ENCODE results near the gene HOXC6. TPM values are rescaled to one million over a fixed set of nuclear protein-coding genes. Genes with fewer than 3 reads are reported as not detected.
A peak's percentile ranks its signal among the peaks of the same experiment; 100 is the strongest.

Gene HOXC6
- total RNA-seq, 1 donor from 2014 or later = 2.6 TPM

DNA sequence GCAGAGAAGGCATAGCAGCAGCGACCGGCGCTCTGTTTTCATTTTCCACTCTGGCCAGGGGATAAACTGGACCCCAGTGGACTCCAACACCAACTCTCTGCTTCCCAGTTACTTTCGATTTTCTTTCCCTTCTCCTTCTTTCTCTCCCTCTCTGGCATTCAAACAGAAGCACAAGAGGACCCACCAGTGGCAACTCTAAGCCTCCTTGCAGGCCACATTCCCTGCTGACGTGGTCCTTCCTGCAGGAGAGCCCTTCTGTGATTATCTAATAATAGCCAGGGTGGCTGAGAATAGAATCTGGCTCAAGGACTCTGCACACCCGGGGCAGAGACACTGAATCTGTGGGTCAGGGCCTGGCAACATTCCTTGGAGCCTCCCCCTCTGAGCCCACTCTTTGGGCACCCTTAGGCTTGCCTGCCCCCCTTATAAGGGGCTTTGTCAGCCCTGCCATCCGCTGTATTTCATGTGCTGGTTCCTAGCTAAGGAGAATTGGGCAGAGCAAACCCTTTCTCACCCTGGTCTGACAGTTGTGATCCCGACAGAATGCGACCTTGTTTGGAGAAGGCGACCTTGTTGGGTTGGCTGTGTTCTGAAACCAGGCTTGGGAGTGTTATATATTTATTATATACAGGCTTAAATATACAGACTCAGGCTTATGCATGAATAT, 8.2 kb upstream of the HOXC6 start:
- Histone ChIP-seq H3K4me1 (ENCODE audit: control insufficient read depth in 3 of 3, insufficient read depth in 3 of 3, low read length in 3 of 3) (peaks cover 57 to 70% (median 60%) of the 10 kb centered on the region in 3 donors), H3K36me3 (ENCODE audit: control insufficient read depth in 3 of 3, insufficient read depth in 3 of 3, low read length in 3 of 3) (no peaks in the 10 kb centered on the region), H3K4me3 (ENCODE audit: low read length in 3 of 3) (peak overlapping the region; percentile 80 to 84 (median 81)), H3K27ac (ENCODE audit: low read depth, low read length) (peak overlapping the region; percentile 99), H3K9me3 (ENCODE audit: control insufficient read depth in 3 of 3, low read length in 3 of 3) (no peaks in the 10 kb centered on the region), H3K9ac (ENCODE audit: low read depth in 1 of 3, low read length in 3 of 3) (peak overlapping the region; percentile 95 to 99 (median 98)), H3K27me3 (ENCODE audit: control insufficient read depth in 3 of 3, insufficient read depth in 3 of 3, low read length in 3 of 3) (no peaks in the 10 kb centered on the region)

DNA sequence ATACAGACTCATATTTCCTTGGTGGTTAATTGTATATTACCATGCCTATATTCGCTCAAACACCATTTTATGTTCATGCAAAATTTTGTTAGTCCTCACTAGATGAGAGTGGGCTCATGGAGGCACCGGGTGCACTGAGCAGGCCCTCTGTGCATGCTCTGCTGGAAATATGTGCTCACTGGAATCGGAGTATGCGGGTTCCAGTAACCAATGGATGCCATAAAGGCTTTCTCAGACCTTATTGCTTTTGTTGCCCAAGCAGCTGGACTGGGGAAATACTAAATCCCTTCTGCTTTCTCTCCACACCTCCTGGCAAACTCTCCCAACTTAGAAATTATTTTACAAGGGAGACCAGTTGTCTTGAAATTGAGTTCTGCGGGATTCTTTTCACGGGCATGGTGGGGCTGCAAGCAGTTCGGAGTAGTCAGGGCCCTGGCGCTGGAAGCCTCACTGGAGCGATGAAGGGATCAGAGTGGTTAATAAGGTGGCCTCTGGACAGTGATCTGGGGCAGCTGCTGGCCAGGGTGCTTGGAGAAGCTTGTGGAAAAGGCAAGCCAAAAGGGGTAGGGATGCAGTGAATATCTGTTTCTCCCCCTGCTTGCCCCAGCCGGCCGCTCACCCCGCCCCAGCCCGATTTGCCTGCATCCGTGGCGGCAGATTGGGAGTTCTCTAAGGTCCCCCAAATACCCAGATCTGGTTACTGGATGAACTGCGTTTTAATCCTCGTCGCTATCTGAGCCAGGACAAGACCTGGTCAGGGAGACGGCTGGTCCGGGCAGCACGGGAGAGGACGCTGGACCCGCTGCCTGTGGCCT, 7.4 kb upstream of the HOXC6 start:
- no peaks in the 10 kb centered on the region for H3K36me3 ChIP-seq (ENCODE audit: control insufficient read depth in 3 of 3, insufficient read depth in 3 of 3, low read length in 3 of 3)
- H3K27me3 ChIP-seq (ENCODE audit: control insufficient read depth in 3 of 3, insufficient read depth in 3 of 3, low read length in 3 of 3) = no peaks in the 10 kb centered on the region
- peak overlapping the region; percentile 95 to 99 (median 98) for H3K9ac ChIP-seq (ENCODE audit: low read depth in 1 of 3, low read length in 3 of 3)
- peak overlapping the region; percentile 80 to 84 (median 81) for H3K4me3 ChIP-seq (ENCODE audit: low read length in 3 of 3)
- H3K9me3 ChIP-seq (ENCODE audit: control insufficient read depth in 3 of 3, low read length in 3 of 3) = no peaks in the 10 kb centered on the region
- peak overlapping the region; percentile 99 for H3K27ac ChIP-seq (ENCODE audit: low read depth, low read length)
- peaks cover 49 to 71% (median 65%) of the 10 kb centered on the region in 3 donors for H3K4me1 ChIP-seq (ENCODE audit: control insufficient read depth in 3 of 3, insufficient read depth in 3 of 3, low read length in 3 of 3)

DNA sequence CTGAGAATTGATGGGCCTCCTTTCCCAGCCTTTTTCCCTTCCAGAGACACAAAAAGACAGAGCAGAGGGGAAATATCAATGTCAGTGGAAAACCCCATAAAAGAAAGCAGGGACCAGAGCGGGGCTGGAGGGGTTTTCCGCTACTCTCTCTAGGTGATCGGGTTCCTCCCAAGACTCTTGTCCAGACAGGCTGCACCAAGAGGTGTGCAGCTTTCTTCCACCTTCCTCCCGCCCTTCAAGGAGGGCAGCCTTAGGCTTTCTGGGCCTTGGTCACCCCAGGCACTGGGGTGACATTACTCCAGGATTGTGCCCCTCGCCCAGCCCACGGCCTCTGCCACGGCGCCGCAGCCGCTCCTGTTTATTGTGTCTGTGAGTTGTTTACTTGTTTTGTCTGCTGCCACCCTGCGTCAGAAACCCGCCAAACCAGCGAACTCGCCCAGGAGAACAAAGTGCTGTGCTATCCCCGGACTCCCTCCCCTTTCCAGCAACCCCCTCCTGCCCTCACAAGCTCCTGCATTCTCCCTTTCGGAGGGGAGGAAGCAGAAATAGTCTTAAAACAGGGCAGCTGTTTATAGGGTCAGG, 6.7 kb upstream of the HOXC6 start:
- Histone ChIP-seq H3K36me3 (ENCODE audit: control insufficient read depth in 3 of 3, insufficient read depth in 3 of 3, low read length in 3 of 3) (no peaks in the 10 kb centered on the region), H3K9ac (ENCODE audit: low read depth in 1 of 3, low read length in 3 of 3) (peak overlapping the region; percentile 95 to 99 (median 98)), H3K4me3 (ENCODE audit: low read length in 3 of 3) (peak overlapping the region; percentile 80 to 84 (median 81)), H3K4me1 (ENCODE audit: control insufficient read depth in 3 of 3, insufficient read depth in 3 of 3, low read length in 3 of 3) (peaks cover 54 to 72% (median 67%) of the 10 kb centered on the region in 3 donors), H3K27me3 (ENCODE audit: control insufficient read depth in 3 of 3, insufficient read depth in 3 of 3, low read length in 3 of 3) (no peaks in the 10 kb centered on the region), H3K27ac (ENCODE audit: low read depth, low read length) (peak overlapping the region; percentile 99), H3K9me3 (ENCODE audit: control insufficient read depth in 3 of 3, low read length in 3 of 3) (no peaks in the 10 kb centered on the region)

DNA sequence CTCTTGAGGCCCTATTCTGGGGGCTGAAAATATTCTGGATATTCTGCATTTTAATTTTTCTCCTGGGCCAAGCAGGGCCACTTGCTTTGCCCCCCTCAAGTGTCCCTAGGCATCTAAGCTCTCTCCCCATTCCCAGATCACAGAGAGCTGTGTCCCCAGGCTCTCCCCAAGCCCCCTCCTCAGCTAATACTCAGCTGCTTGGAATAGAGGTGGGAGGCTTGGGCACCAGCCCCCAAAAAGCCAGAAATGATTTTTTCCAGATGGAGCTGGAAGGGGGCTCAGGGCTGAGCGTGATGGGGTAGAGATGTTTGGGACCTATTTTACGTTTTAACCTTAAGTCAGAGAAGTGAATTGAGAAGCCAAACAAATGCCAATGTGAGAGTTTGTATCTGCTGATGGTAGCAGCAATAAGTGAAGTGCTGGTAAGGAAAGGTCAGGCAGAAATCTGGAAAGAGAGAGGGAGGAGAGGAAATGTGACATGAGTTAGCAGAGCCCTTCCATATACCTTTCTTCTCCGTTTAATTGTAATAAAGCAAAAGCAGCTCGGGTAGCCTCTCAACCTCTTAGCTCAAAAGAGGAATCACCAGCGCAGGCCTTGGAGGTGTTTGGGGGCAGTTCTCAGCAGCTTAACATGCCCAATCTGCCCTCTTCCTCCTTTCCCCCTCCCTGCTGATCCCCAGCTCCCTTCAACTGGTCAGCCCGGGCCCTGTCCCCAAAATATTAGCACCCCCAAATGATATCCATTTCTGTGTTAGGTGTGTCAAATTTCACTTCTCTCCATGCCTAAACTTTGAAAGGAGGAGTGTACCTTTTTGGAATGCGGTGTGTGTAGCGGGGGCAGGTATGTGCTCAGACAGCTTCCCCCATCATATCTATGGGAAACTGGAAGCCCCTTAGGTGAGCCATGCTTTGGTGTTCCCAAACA, 5.0 kb upstream of the HOXC6 start:
- H3K27ac ChIP-seq (ENCODE audit: low read depth, low read length) = peak overlapping the region; percentile 99
- H3K27me3 ChIP-seq (ENCODE audit: control insufficient read depth in 3 of 3, insufficient read depth in 3 of 3, low read length in 3 of 3) = no peaks in the 10 kb centered on the region
- H3K36me3 ChIP-seq (ENCODE audit: control insufficient read depth in 3 of 3, insufficient read depth in 3 of 3, low read length in 3 of 3) = no peaks in the 10 kb centered on the region
- H3K9me3 ChIP-seq (ENCODE audit: control insufficient read depth in 3 of 3, low read length in 3 of 3) = no peaks in the 10 kb centered on the region
- peaks cover 69 to 86% (median 77%) of the 10 kb centered on the region in 3 donors for H3K4me1 ChIP-seq (ENCODE audit: control insufficient read depth in 3 of 3, insufficient read depth in 3 of 3, low read length in 3 of 3)
- H3K9ac ChIP-seq (ENCODE audit: low read depth in 1 of 3, low read length in 3 of 3) = peak overlapping the region; percentile 81 to 88 (median 87)
- H3K4me3 ChIP-seq (ENCODE audit: low read length in 3 of 3) = peak overlapping the region; percentile 50 to 67 (median 63)

DNA sequence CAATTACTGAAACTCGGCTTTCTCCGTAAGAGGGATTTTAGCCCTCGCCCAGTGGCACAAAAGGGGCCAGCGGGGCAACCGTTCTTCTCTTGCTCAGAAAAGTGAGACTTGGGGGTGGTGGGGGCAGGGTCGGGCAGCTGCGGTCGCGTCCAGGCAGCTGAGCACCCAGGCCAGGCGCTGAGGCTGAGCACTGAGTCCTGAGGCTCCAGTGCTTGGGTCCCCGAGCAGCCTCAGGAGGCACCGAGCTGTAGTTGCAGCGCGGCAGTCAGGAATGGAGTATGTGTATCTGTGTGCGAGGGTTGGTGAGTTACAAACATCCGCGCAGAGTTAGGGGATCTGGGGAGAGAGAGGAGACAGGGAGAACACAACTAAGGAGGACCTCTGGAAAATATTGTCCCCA, 4.1 kb upstream of the HOXC6 start:
- H3K27ac ChIP-seq (ENCODE audit: low read depth, low read length) = peak overlapping the region; percentile 99
- peak overlapping the region; percentile 81 to 88 (median 87) for H3K9ac ChIP-seq (ENCODE audit: low read depth in 1 of 3, low read length in 3 of 3)
- H3K27me3 ChIP-seq (ENCODE audit: control insufficient read depth in 3 of 3, insufficient read depth in 3 of 3, low read length in 3 of 3) = no peaks in the 10 kb centered on the region
- H3K4me3 ChIP-seq (ENCODE audit: low read length in 3 of 3) = peak overlapping the region; percentile 50 to 67 (median 63)
- H3K36me3 ChIP-seq (ENCODE audit: control insufficient read depth in 3 of 3, insufficient read depth in 3 of 3, low read length in 3 of 3) = no peaks in the 10 kb centered on the region
- peaks cover 78 to 87% (median 82%) of the 10 kb centered on the region in 3 donors for H3K4me1 ChIP-seq (ENCODE audit: control insufficient read depth in 3 of 3, insufficient read depth in 3 of 3, low read length in 3 of 3)
- no peaks in the 10 kb centered on the region for H3K9me3 ChIP-seq (ENCODE audit: control insufficient read depth in 3 of 3, low read length in 3 of 3)

DNA sequence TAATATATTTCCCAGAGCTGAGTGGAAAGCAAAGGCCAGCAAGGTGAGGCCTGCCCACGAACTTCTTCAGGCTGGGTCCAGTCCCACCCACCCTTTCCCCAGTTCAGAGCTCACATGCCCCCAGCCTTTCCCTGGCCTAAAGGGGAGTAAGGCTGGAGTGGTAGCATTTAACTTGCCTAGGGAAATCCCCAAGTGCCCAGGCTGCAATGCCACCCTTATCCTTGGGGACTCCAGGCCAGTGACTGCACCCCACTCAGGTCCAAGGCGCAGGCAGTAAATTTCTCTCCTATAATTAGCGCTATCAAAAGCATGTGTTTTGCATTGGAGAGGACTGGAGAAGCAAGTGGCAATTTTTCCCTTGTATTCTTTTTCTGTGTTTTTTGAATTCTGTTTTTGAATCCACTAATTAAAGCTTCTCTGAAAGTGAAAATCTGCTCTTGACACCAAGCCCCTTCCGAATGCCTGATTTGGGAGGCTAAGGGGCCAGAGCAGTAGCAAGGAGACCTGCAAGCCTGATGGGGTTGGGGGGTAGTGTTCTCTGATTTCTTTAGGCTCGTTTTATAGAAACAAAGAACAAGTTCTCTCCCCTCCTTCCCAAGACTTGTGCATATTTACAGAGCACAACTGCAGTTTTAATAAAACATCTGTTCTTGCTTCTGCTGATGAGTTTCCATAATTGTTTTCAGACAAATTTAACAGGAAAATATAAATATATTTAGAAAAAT, 3.5 kb upstream of the HOXC6 start:
- H3K9ac ChIP-seq (ENCODE audit: low read depth in 1 of 3, low read length in 3 of 3) = peak overlapping the region; percentile 81 to 88 (median 87)

DNA sequence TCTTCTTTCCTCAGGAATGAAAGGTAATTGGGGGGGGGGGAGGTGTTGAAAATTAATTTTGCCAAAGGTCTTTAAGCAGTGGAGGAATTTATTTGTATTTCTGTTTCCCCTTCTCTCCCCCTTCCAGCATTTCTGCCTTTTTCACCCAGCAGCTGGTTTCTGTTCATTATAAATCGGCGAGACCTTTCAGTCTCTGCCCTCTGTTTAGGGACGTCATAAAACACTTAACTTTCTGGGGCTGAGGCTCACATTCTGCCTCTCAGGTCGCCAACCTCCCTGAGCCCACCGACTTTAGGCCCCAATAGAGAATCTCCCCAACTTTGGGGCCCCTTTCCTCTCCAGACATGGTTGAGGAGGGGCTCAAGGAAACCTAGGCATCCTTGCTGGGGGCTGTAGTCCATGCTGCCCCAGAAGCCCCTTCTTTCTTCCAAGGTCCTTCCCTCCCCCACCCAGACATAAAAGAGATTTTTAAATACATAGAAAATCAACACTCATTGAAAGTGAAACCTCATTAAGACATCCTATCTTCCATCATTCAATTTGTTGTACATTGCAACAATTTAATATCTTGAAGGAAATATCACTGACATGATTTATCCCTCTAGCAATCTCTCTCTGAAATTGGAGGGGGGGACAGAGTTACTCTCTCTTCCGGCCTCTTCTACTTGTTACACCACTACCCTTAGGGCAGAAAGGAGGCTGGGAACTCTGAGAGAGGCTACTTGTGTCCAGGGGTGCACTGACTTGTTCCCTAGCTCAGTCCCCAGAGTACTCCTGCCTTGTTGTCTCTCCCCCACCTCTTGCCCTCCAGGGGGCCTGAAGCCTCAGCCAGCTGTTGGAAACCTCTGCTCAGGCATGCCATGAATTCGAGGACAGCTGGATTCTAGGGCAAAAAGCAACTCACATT, 2.5 kb upstream of the HOXC6 start:
- Histone ChIP-seq H3K4me1 (ENCODE audit: control insufficient read depth in 3 of 3, insufficient read depth in 3 of 3, low read length in 3 of 3) (peaks cover 69 to 78% (median 78%) of the 10 kb centered on the region in 3 donors), H3K36me3 (ENCODE audit: control insufficient read depth in 3 of 3, insufficient read depth in 3 of 3, low read length in 3 of 3) (peaks cover 0 to 3% (median 2%) of the 10 kb centered on the region in 3 donors), H3K27ac (ENCODE audit: low read depth, low read length) (peak overlapping the region; percentile 99), H3K4me3 (ENCODE audit: low read length in 3 of 3) (peak overlapping the region; percentile 39 to 50 (median 49)), H3K9ac (ENCODE audit: low read depth in 1 of 3, low read length in 3 of 3) (peak overlapping the region; percentile 81 to 88 (median 85)), H3K27me3 (ENCODE audit: control insufficient read depth in 3 of 3, insufficient read depth in 3 of 3, low read length in 3 of 3) (no peaks in the 10 kb centered on the region), H3K9me3 (ENCODE audit: control insufficient read depth in 3 of 3, low read length in 3 of 3) (no peaks in the 10 kb centered on the region)

More for the DNA sequence above, 3.5 kb upstream of the HOXC6 start:
- Histone ChIP-seq H3K27ac (ENCODE audit: low read depth, low read length) (peak overlapping the region; percentile 99), H3K9me3 (ENCODE audit: control insufficient read depth in 3 of 3, low read length in 3 of 3) (no peaks in the 10 kb centered on the region), H3K4me1 (ENCODE audit: control insufficient read depth in 3 of 3, insufficient read depth in 3 of 3, low read length in 3 of 3) (peaks cover 78 to 87% (median 85%) of the 10 kb centered on the region in 3 donors), H3K36me3 (ENCODE audit: control insufficient read depth in 3 of 3, insufficient read depth in 3 of 3, low read length in 3 of 3) (peaks cover 0 to 2% (median 0%) of the 10 kb centered on the region in 3 donors), H3K27me3 (ENCODE audit: control insufficient read depth in 3 of 3, insufficient read depth in 3 of 3, low read length in 3 of 3) (no peaks in the 10 kb centered on the region), H3K4me3 (ENCODE audit: low read length in 3 of 3) (peak overlapping the region; percentile 50 to 67 (median 63))
